ENCODE data around the gene SCG5. TPM values are rescaled to one million over a fixed set of nuclear protein-coding genes. Genes with fewer than 3 reads are reported as not detected.

Gene SCG5
- total RNA-seq, 1 donor from 2014 or later, result 2.8 TPM

DNA sequence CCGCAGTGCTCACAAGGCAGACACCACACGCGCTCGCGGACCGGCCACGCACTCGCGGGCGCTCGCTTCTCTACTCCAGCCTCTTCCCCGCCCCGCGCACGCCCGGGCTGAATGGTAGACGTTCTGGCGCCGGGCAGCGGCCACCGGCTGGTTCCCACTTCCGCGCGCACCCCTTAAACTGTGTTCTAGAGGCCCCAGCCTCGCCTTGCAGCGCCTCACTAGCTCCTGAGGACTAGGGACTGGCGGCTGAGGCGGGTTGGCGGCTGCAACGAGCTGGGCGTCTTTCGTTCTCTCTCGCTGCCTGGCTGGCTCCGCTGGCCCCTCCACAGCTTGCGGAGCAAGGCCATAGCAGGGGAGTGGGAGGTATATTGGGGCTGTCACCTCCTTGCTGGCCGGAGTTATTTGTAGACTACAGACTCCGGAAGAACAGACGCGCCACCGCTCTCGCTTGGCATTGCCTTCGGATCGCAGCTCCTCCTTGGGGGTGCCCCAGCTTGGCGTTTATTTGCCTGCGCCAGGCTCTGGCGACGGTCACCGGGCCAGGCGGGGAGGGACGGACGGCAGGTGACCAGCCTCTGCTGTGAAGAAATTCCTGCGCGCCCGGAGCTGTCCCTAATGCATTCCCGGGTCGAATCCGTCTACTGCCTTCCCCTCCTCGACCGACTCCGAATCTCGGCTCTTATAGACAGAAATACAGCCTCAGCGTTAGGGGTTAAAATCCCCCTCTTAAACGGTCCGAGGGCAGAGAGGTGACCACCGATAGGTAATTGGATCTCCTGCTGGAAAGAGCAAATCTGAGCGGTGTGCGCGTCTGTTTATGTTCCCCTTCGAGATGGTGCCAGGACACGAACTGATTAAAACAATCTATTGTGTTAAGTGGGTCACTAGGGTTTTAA is 77.6 kb downstream of the SCG5 start:
- intact Hi-C loops (cut with micrococcal nuclease), result no loop called here

DNA sequence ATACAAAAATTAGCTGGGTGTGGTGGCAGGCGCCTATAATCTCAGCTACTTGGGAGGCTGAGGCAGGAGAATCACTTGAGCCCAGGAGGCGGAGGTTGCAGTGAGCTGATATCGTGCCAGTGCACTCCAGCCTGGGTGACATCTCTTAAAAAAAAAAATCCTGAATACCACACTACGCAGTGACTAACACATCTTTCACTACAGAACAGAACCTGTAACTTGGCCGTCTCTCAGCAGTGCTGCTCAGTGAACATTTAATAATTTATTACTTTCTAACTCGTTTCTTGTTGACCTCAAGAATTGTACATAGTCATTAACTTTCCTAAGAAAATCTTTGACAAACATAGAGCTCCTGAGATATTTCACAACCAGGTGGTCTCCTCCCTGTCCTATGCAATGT is 80.1 kb downstream of the SCG5 start:
- intact Hi-C loops (cut with micrococcal nuclease), result no loop called here

DNA sequence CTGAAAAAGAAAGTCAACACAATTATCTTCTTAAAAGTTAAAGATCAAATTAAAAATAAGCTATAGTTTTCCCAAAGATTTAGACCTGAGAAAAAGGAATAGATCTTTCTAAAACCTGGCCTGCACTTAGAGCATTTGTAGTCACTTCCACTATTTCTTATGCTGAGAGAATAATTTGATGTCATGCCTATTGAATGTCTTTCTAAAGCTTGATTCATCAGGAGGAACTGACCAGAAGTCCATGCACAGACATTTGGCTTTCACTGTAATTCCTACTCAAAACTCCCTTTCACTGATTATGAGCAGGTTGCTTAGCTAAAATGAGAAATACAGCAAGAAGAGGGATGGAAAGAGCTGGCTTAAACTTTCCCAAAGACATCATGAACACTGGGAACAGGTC is 80.6 kb downstream of the SCG5 start:
- intact Hi-C loops (cut with micrococcal nuclease), result no loop called here

DNA sequence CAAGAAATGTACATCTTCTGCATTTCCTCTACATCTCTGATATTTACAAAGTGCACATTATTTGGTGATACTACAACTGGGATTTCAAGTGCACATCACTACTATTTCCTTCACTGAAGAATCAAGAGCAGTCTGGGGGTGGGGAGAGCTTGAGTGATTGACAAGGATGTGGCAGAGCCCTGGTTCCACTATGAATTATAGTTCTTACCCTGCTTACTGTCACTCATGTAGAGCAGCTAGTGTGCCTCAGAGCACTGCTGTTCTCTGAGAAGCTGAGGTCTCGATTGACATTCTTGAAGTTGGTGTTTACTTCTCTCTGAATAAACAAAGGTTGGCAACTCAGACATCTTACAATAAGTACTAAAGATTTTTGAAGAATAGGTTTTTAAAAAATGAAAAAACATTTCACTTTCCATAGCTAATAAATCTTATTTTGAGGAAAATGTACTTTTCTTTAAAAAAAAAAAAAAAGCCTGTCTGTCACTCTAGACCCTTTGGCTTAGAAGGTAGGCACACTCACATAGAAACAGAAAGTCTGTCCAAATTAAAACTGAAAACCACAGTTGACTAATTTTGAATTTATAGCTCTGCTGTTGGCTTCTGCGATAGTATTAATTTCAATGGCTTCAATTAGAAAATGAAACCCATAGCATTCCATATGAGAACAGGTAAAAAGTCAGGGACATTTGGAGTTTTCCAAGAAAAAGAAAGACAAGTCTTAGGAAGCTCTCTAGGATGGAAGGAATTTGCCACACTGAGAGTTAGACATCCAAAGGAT is 81.8 kb downstream of the SCG5 start:
- intact Hi-C loops (cut with micrococcal nuclease), result no loop called here

DNA sequence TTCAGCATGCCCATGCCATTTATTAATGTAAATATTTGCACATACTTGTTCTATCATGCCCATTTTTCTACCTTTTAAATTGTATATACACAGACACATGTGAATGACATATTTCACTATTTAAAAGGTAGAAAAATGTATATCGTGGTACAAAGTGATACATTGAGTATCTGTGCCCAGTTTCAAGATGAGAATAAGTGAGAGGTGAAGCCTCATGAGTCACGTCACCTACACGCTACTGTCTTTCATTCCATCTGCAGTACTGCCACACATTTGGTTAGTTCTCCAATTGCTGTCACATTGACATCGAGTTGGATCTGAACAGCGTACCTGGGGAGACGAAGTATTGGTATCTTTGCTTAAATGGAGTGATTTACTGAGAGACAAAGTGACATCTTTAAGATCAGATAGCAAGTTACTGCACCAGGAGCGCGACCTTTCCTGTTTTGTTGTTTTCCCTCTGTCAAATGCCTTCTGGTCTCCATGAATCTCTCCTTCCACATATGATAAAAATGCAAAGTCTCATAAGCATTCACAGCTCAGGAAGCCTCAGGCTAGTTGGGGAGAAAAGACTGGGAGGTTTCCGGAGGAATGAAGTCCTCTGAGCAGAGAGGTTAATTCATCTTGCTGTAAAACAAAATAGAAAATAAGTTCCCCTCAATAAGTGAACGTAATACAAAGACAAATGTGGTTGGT is 88.3 kb downstream of the SCG5 start:
- intact Hi-C loops (cut with micrococcal nuclease), result no loop called here

DNA sequence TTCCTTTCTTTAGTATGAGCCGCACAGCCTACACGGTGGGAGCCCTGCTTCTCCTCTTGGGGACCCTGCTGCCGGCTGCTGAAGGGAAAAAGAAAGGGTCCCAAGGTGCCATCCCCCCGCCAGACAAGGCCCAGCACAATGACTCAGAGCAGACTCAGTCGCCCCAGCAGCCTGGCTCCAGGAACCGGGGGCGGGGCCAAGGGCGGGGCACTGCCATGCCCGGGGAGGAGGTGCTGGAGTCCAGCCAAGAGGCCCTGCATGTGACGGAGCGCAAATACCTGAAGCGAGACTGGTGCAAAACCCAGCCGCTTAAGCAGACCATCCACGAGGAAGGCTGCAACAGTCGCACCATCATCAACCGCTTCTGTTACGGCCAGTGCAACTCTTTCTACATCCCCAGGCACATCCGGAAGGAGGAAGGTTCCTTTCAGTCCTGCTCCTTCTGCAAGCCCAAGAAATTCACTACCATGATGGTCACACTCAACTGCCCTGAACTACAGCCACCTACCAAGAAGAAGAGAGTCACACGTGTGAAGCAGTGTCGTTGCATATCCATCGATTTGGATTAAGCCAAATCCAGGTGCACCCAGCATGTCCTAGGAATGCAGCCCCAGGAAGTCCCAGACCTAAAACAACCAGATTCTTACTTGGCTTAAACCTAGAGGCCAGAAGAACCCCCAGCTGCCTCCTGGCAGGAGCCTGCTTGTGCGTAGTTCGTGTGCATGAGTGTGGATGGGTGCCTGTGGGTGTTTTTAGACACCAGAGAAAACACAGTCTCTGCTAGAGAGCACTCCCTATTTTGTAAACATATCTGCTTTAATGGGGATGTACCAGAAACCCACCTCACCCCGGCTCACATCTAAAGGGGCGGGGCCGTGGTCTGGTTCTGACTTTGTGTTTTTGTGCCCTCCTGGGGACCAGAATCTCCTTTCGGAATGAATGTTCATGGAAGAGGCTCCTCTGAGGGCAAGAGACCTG is 89.5 kb downstream of the SCG5 start:
- intact Hi-C loops (cut with micrococcal nuclease), result no loop called here

DNA sequence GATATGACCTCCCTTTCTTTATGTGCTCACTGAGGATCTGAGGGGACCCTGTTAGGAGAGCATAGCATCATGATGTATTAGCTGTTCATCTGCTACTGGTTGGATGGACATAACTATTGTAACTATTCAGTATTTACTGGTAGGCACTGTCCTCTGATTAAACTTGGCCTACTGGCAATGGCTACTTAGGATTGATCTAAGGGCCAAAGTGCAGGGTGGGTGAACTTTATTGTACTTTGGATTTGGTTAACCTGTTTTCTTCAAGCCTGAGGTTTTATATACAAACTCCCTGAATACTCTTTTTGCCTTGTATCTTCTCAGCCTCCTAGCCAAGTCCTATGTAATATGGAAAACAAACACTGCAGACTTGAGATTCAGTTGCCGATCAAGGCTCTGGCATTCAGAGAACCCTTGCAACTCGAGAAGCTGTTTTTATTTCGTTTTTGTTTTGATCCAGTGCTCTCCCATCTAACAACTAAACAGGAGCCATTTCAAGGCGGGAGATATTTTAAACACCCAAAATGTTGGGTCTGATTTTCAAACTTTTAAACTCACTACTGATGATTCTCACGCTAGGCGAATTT is 91.2 kb downstream of the SCG5 start:
- intact Hi-C loops (cut with micrococcal nuclease), result no loop called here

DNA sequence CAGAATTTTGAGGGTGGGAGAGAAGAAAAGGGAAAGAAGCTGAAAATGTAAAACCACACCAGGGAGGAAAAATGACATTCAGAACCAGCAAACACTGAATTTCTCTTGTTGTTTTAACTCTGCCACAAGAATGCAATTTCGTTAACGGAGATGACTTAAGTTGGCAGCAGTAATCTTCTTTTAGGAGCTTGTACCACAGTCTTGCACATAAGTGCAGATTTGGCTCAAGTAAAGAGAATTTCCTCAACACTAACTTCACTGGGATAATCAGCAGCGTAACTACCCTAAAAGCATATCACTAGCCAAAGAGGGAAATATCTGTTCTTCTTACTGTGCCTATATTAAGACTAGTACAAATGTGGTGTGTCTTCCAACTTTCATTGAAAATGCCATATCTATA is 91.8 kb downstream of the SCG5 start:
- intact Hi-C loops (cut with micrococcal nuclease), result no loop called here

DNA sequence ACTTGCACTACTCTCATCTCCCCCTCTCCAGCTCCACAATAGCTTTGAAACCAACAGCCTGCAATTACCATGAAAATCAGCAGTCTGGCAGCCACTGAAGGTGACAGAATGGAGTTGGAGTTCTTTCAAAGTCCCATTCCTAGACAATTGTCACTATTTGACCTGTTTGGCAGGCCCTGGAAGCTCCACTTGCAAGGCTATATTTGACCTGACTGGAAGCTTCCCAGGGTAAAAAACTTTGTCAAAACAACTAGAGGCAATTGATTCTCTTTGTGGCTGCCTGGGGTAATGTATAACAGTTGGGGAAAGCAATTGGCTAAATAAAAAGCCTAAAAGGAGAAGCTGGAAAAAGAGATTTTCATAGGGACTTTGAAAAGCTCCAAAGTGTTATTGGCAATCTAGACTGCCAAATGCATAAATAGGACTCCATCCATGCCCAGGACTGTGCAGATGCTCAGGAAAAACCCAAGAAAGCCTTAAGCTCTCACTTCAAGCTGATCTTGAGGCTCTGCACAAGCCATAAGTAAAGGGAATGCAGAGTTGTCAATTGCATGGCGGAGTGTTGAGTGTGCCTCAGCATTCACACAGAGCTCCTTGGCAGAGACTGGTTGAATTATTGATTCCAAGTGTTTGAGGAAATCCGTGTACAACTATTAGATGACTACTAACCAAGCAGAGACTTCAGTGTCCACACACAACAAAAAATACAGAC is 94.6 kb downstream of the SCG5 start:
- intact Hi-C loops (cut with micrococcal nuclease), result no loop called here

DNA sequence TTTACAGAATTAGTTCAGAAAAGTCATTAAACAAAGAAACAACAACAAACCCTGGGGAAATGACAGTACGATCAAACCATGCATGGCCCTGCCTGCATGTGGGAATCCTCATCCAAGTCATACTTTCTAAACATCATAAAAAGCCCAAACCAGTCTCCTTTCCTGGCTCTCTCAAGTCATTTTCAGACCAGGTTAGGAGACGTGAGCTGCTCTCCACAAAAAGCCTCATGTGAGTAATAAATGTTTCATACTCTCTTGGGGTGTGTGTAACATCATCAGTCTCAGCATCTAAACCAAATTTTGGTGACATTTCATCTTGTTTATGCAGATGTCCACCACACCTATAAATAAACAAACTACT is 95.2 kb downstream of the SCG5 start:
- intact Hi-C loops (cut with micrococcal nuclease), result no loop called here

DNA sequence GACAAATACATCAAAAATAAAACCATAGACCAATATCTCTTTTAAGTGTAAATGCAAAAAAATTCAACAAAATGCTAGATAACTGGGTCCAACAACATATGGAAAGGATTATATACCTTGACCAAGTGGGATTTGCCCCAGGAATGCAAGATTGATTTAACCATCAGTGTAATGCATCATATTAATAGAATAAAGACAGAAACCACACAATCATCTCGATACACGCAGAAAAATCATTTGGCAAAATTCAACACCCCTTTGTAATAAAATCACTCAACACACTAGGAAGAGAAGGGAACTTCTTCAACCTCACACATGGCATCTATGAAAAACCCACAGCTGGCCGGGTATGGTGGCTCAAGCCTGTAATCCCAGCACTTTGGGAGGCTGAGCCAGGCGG is 95.8 kb downstream of the SCG5 start:
- intact Hi-C loops (cut with micrococcal nuclease), result no loop called here

DNA sequence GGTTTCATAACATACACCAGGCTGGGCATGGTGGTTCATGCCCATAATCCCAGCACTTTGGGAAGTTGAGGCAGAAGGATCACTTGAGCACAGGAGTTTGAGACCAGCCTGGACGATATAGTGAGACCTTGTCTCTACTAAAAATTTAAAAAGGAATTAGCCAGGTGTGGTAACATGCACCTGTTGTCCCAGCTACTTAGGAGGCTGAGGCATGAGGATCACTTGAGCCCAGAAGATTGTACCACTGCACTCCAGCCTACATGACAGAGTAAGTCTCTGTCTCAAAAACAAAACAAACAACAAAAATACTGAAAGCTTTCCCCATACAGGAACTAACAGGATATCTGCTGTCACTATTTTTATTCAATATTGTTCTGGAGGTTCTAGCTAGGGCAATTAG is 97.2 kb downstream of the SCG5 start:
- intact Hi-C loops (cut with micrococcal nuclease), result no loop called here

DNA sequence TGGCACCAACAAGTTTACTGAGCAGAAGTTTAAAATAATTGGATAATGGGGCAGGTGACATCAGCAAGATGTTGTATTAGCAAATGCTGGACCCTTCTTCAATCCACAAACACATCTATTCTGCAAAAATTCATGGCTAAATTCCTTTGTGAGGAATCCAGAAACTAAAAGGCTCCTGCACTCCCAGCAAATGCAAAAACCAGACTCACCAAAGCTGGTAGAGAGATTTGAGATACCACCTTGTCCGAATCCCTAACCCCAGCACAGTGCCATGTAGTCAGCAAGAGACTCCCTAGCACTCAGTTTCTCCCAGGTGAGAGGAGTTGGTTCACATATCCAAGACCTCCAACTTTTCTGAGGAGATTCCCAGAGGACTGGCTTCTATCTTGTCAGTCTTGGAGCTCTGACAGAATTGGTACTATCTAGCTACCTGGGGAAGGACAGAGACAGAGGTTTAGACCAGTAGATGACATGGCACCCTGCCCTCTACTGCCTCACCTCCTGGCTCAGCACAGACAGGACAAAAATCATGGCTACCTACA is 98.1 kb downstream of the SCG5 start:
- intact Hi-C loops (cut with micrococcal nuclease), result no loop called here

DNA sequence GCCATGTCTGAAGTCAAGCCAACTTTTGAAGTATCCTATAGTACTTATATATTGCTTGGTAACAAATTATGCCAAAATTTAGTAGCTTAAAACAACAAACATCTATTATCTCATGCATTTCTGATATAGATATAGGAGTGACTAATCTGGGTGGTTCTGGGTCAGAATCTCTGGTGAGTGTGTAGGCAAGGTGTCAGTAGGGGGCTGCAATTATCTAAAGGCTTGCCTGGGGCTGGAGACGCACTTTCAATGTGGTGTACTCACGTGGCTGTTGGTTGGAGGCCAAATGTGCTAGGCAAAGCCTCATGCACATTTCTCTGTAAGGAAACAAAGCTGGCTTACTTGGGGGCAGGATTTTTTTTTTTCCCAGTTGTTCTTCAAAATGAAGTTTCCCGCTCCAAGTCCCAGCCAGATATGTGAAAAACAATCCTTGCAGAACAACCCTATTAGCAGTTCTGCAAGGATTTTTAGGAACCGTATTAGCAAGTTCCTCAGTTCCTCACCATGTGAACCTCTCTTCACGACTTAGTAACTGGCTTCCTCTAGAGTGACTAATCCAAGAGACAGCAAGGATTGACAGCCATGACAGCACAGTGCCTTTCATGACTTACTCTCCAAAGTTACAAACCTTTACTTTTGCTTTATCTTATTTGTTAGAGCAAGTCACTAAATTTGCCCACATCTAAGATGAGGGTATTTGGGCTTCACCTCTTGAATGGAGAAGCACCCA is 102.1 kb downstream of the SCG5 start:
- intact Hi-C loops (cut with micrococcal nuclease), result no loop called here

DNA sequence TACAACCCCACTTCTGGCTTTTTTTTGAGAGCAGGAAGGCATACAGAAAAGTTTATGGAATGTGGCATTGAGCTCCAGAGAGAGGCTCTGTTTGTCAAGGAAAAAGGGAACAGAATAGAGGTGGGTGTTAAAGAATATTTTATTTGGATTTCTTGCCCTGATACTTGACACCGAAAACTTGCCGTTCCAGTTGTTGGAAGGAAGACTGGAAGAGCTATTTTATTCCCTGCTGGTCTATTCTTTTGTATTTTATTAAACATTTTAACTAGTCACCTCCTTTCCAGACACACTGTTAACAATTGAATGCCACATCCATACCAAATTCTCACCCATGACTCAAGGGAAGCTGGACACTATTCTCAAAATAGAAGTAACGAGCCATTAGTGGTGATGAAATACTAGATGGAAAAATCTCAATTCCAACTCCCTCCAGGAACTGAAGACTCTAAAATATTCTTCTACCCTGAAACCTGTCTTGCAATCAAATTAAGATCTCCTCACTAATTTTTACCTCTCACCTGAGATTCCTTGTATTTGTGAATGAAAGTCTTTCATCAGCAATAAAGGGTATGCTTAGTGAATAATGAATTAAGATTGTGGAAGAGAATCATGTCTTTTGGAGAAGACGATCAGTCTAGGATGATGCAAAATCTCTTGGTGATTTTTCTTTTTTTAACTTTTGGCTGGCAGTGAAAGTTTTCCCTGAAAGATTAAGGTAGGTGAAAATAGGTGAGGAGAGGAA is 104.8 kb downstream of the SCG5 start:
- intact Hi-C loops (cut with micrococcal nuclease), result no loop called here

All from T-helper 1 cell treated with Interleukin-12 subunit alpha and Interleukin-12 subunit beta and Interleukin-4 antibody, amounts not matched to agents 30 ng/mL and 1 ng/mL, for 36 hours (primary cell).